ENCODE results near the gene CLCN4. TPM values are rescaled to one million over a fixed set of nuclear protein-coding genes. Genes with fewer than 3 reads are reported as not detected.

The CLCN4 gene
- total and polyA plus RNA-seq, 8 donors = 0.35 to 22.3 (median 2.7) TPM; not detected in 1

DNA sequence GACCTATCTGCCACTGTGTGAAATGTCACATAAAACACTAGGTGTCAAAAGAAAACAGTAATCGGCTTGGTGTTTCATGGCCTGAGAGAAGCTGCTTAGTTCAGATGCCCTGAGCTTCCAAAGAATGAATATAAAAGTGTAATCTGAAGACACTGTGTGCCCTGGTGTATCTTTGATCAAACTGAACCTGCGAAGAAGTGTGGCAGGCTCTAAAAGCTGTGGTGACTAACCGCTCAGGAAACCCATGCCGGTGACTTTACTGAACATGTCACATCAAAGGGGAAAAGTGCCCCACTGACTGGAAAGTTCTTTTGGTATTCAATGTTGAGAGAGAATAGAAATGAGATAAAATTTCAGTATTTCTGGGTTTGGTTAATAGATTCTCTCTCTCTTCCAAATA lies 89.1 kb downstream of the CLCN4 start:
- no peaks in the 10 kb centered on the region for H3K4me1 ChIP-seq
- TF ChIP-seq POLR2A (IDR thresholded peaks at IDR 0.05) (no peak), POLR2AphosphoS5 (IDR thresholded peaks at IDR 0.05) (no peak), CTCF (IDR thresholded peaks at IDR 0.05) (no peak), EP300 (IDR thresholded peaks at IDR 0.05) (no peak)
- no peaks in the 10 kb centered on the region for H3K9me3 ChIP-seq
- intact Hi-C loops (cut with DNase I; ENCODE audit: low total_unique reads) = no loop called here
- H3K36me3 ChIP-seq = no peaks in the 10 kb centered on the region
- no peak for DNase-seq
- WGBS, 5 donors = 75 to 81% (median 78%) methylated on average over 4 of the region's 4 CpGs
- H3K27ac ChIP-seq = no peak overlapping the region
- H3K4me3 ChIP-seq = no peak overlapping the region
- H3K27me3 ChIP-seq = no peaks in the 10 kb centered on the region

DNA sequence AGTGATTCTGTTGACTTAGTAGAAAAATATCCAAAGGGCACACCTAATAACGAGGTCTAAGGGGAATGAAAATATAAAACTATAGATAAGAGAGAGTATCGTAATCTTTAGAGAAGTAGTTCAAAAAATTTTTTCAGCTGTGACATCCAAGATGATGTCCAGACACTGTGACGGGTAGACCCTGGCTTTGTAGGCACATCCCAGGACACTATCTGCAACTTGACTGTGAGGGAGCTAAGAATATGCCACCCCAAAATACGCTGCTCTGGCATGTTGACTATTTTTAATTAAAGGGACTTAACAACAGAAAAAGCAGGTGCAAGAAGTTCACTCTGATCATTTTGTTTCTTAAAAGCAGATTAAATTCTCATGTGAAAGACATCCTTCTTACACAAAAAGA lies 89.5 kb downstream of the CLCN4 start:
- H3K4me3 ChIP-seq = no peak overlapping the region
- no peak for DNase-seq
- 44 to 71% (median 53%) methylated on average over 4 of the region's 4 CpGs for WGBS, 5 donors
- H3K9me3 ChIP-seq = no peaks in the 10 kb centered on the region
- H3K36me3 ChIP-seq = no peaks in the 10 kb centered on the region
- H3K4me1 ChIP-seq = no peaks in the 10 kb centered on the region
- intact Hi-C loops (cut with DNase I; ENCODE audit: low total_unique reads) = no loop called here
- H3K27me3 ChIP-seq = no peaks in the 10 kb centered on the region
- H3K27ac ChIP-seq = no peak overlapping the region
- TF ChIP-seq EP300 (IDR thresholded peaks at IDR 0.05) = no peak
- TF ChIP-seq CTCF (IDR thresholded peaks at IDR 0.05) = no peak
- TF ChIP-seq POLR2A (IDR thresholded peaks at IDR 0.05) = no peak
- TF ChIP-seq POLR2AphosphoS5 (IDR thresholded peaks at IDR 0.05) = no peak

GRCh38 chrX:10246846-10247245 lies 90.1 kb downstream of the CLCN4 start:
- TF ChIP-seq EP300 (IDR thresholded peaks at IDR 0.05) (no peak), CTCF (IDR thresholded peaks at IDR 0.05) (no peak), POLR2A (IDR thresholded peaks at IDR 0.05) (no peak), POLR2AphosphoS5 (IDR thresholded peaks at IDR 0.05) (no peak)
- intact Hi-C loops (cut with DNase I; ENCODE audit: low total_unique reads) = no loop called here
- H3K36me3 ChIP-seq = no peaks in the 10 kb centered on the region

DNA sequence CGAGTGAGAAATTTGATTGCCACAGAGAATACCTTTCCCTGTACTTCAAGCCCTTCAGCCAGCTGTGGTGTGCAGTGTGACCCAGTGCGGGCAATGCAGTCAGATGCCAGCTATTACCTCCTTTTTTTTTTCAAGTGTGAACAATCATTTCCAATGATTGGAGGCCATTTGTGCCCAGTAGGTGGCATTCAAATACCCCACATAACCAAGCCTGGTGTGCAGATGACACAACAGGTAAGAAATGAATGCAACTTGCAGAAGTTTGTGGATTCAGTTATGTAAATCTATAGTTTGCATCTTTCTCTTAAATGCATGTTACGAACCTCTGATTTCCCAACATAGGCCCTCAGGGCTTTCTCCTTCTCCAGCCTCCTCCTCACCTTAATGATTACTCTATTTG lies 98.0 kb downstream of the CLCN4 start:
- Histone ChIP-seq H3K36me3 (no peaks in the 10 kb centered on the region), H3K9me3 (no peaks in the 10 kb centered on the region), H3K27ac (no peak overlapping the region), H3K27me3 (no peaks in the 10 kb centered on the region), H3K4me1 (no peaks in the 10 kb centered on the region), H3K4me3 (no peak overlapping the region)
- intact Hi-C loops (cut with DNase I; ENCODE audit: low total_unique reads) = no loop called here
- 61 to 69% (median 62%) methylated on average over 3 of the region's 3 CpGs for WGBS, 5 donors
- peak in 1 of 2 donors; percentile 33 for DNase-seq
- TF ChIP-seq EP300 (IDR thresholded peaks at IDR 0.05) (no peak), POLR2A (IDR thresholded peaks at IDR 0.05) (no peak), POLR2AphosphoS5 (IDR thresholded peaks at IDR 0.05) (no peak), CTCF (IDR thresholded peaks at IDR 0.05) (peak in 1 of 7 experiments; percentile 11)

More at GRCh38 chrX:10246846-10247245, 90.1 kb downstream of the CLCN4 start:
- 64 to 97% (median 77%) methylated on average over 2 of the region's 2 CpGs for WGBS, 5 donors
- Histone ChIP-seq H3K9me3 (no peaks in the 10 kb centered on the region), H3K4me3 (no peak overlapping the region), H3K27me3 (no peaks in the 10 kb centered on the region), H3K4me1 (no peaks in the 10 kb centered on the region), H3K27ac (no peak overlapping the region)
- DNase-seq = no peak

All from stomach (tissue), 9 donors.